ENCODE data around the gene FOXF2.

Gene FOXF2

DNA sequence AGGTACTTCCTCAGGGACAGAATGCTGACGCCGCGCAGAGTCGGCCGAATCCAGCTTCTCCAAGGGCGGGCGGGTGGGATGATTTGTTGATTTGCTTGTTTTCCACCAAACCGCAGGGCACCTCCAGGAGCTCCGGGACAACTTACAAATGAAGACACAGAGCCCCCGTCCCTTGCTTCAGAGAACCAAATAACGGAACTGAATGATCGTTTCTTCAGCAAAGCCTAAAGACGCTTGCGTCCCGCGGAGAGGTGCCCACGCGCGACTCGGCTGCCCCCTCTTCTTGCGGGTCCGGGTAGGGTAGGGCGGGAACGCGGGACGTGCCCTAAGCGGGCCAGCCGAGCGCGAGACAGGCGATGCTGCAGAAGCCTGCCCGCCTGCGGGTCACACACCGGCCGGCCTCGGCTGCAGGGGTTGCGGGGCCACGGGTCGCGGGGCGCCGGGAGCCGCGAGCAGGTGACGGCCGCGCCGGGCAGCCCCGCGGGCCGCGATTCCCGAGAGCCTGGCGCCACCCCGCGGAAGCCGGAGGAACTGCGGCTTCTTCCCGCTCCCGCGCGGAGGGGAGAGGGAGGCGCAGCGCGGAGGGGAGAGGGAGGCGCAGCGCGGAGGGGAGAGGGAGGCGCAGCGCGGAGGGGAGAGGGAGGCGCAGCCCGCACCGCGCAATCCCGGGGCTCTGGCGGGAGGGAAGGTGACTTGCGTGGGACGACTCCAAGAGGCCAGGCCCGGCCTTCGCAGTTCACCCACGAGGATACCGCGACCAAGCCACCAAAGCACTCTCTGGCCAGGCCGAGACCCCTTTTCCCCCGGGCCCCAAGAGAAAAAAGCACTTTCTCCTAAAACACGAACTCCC is 7.7 kb upstream of the FOXF2 start:
- DNase-seq (ENCODE audit: extremely low spot score) = peak; percentile 76

DNA sequence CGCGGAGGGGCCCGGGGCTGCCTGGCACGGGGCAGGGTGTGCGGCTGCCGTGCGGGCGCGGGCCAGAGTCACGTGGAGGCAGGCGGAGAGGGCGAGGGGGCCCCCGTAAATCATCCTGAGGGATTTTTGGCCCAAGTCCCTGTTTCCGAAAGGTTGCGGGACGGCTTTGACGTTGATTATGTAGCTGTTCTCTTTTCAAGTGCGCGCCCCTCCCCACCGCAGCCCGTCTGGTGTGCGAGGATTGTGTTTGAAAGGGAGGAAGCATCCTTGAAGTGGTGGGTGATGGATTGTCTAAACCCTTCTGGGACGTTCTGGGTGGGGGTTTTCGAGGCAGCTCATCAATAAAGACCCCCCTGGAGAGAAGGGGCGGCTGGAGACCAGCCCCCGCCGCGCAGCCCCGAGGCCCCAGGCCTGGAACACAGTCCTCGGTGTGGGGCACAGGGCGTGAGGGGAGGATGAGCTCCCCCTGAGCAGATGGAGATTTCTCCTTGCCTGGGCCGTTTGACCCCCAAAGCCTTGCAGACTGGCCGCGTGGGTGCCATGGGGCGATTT is 7.0 kb upstream of the FOXF2 start:
- POLR2A ChIA-PET = no interaction called here
- TF ChIP-seq, protein P1, sequence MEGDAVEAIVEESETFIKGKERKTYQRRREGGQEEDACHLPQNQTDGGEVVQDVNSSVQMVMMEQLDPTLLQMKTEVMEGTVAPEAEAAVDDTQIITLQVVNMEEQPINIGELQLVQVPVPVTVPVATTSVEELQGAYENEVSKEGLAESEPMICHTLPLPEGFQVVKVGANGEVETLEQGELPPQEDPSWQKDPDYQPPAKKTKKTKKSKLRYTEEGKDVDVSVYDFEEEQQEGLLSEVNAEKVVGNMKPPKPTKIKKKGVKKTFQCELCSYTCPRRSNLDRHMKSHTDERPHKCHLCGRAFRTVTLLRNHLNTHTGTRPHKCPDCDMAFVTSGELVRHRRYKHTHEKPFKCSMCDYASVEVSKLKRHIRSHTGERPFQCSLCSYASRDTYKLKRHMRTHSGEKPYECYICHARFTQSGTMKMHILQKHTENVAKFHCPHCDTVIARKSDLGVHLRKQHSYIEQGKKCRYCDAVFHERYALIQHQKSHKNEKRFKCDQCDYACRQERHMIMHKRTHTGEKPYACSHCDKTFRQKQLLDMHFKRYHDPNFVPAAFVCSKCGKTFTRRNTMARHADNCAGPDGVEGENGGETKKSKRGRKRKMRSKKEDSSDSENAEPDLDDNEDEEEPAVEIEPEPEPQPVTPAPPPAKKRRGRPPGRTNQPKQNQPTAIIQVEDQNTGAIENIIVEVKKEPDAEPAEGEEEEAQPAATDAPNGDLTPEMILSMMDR (IDR thresholded peaks at IDR 0.05; ENCODE audit: control extremely low read depth, extremely low read depth, low read depth, missing control alignments) = no peak
- no peak for DNase-seq (ENCODE audit: extremely low spot score)
- CTCF ChIA-PET = interaction anchor here (0.8 to 1.9 kb wide), 6 partner anchors 9 to 789 kb away, joined by 3 to 8 read pairs (median 4); no protein-coding TSS in a partner anchor

More for the DNA sequence above, 7.7 kb upstream of the FOXF2 start:
- TF ChIP-seq, protein P1 (IDR thresholded peaks at IDR 0.05; ENCODE audit: control extremely low read depth, extremely low read depth, low read depth, missing control alignments) = peak; percentile 89
- POLR2A ChIA-PET = no interaction called here
- CTCF ChIA-PET = interaction anchor here (0.7 to 1.9 kb wide), 16 partner anchors 9 to 790 kb away, joined by 3 to 11 read pairs (median 4); no protein-coding TSS in a partner anchor

DNA sequence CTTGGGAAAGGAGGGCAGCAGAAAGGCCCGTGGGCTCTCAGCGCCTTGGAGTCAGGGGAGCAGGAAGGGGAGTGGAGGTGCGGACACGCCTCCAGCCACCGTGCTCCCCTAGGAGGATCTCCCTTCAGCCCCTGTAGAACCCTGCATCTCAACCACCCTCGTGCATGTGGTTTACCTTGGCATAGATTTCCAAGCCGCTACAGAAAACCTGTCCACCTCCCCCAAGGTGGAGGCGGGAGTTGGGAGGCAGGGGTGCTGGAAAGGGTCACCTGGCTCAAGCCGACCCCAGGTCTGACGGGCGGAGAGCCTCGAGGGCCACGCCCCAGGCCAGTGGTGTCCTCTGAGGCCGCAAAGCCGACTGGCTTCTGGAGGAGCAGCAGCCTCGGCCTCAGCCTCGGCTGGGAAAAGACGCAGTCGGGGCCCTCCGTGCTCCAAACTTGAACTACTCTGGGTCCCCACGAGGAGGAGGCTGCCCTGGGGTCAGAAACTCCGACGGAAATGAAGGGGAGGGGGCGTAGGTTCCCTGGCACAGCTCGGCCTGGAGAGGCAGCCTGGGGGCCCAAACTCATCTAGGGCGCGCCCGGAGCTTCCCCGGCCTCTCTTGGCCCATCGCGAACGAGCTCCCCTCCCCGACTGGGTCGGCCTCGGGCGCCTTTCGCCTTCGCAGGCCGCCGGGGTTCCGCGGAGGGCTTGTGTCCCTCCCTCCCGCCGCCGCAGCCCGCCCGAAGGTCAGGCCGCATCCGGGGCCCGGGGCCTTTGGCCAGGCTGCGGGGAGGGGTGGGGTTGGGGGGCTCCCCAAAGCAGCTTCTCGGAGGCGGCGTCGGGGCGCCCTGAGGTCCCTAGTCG is 6.3 kb upstream of the FOXF2 start:
- DNase-seq (ENCODE audit: extremely low spot score) = no peak
- TF ChIP-seq, protein P1 (IDR thresholded peaks at IDR 0.05; ENCODE audit: control extremely low read depth, extremely low read depth, low read depth, missing control alignments) = no peak
- CTCF ChIA-PET = interaction anchor here (0.7 to 1.9 kb wide), 7 partner anchors 8 to 790 kb away, joined by 3 to 8 read pairs (median 4); no protein-coding TSS in a partner anchor

DNA sequence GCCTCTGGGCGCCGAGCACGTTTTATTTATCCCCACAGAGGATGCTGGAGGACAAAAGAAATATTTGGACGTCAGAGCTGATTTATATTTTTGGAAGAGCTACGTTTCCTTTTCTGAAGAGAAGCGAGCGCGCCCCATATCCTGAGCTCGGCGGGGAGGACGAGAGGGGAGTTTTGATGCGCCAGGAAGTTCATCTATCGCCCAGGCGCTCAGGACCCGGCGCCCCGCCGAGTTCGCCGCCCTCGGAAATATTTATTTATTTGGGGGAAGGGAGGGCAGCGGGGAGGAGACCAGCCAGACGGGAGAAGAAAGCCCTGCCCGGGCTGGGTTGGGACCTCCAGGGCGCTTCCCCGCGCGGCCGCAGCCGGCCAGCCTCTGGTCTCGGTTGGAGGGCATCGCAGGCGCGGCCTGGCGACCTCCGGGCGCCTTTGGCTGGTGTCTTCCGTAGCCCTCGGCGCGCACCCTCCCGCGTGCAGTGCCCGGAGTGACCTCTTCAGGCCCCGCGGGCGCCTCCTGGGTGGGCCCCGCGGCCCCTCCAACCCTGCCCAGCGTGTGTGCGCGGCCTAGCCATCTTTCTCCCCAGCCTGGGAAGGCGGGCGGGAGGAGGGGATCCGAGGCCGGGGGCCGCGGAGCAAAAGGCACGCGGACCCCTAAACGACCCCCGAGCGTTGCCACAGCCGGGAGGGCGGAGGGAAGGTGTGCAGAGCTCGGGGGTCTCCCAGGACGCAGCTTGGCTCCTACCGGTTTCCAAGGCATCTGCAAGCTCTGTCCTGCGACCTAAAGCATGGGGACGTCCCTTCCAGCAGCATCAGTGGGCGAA is 5.4 kb upstream of the FOXF2 start:
- ChIA-PET CTCF (interaction anchor here (1.9 kb wide), 1 partner anchor 791 kb away, joined by 8 read pairs; no protein-coding TSS in a partner anchor), POLR2A (no interaction called here)
- TF ChIP-seq, protein P1 (IDR thresholded peaks at IDR 0.05; ENCODE audit: control extremely low read depth, extremely low read depth, low read depth, missing control alignments) = no peak
- DNase-seq (ENCODE audit: extremely low spot score) = no peak

More for the DNA sequence above, 6.3 kb upstream of the FOXF2 start:
- POLR2A ChIA-PET = no interaction called here

DNA sequence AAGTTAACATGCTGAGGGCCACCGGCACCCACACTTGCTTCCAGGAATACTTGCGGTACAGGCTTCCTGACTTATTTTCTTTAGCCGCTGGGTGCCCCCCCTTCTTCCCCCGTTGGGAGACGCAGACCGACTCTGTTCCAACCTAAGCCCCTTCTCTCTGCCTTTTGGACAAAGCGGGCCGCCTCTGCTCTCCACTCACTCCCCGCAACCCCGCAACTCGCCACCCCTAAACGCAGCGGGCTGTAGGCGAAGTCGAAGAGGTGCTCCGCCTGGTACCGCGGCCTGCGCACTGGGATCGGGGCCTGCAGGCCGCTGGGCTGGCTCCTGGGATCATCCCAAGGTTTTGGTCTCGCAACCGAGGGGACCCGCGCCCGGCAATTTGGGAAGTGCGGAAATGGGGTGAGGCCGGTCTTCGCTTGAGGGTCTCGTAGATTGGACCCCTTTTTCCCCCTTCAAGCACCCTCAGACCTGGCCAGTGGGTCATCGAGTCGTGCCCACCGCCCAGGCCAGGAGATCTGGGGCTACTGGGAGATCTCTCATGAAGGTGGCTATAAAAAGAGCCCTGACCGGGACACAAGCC is 4.7 kb upstream of the FOXF2 start:
- POLR2A ChIA-PET = no interaction called here
- CTCF ChIA-PET = no interaction called here
- DNase-seq (ENCODE audit: extremely low spot score) = no peak
- TF ChIP-seq, protein P1 (IDR thresholded peaks at IDR 0.05; ENCODE audit: control extremely low read depth, extremely low read depth, low read depth, missing control alignments) = no peak

Measured in GM10248 (cell line).